Dedifferentiated amniotic fluid mesenchymal stem cell (primary cell): ENCODE data around the gene FNIP2.
A peak's percentile ranks its signal among the peaks of the same experiment; 100 is the strongest.
"Not testable (repeated sequence)": the region's sequence is repeated elsewhere in the genome, so short reads cannot be mapped to it uniquely, and the experiment has no call there.

ENCODE experiments used
- DNase-seq: peaks from one replicate; pipeline ENCODE4 v3.0.0-alpha.2; 2016; ENCODE audit errors: extremely low spot score

FNIP2 gene

DNA sequence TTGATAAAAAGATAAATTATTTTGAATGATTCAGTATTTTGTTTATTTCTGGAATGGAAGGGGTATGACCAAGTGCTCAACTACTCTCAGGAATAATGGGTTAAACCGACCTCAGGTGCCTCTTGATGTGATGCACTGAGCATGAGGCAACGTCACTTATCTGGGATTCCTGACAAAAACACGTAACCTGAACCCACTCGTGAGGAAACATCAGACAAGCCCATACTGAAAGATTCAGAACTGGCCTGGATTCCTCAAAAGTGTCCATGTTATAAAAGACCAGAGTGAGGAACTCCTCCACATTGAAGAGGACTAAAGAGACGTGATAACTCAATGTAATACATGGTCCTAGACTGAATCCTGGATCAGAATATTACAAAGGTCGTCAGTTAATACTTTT, 144.0 kb downstream of the FNIP2 start:
- DNase-seq, result no peak

- peak; percentile 30 for DNase-seq
Observed at GRCh38 chr4:158913766-158914165, 144.9 kb downstream of the FNIP2 start.

GRCh38 chr4:158914218-158914617, 145.4 kb downstream of the FNIP2 start:
- peak; percentile 83 for DNase-seq

DNA sequence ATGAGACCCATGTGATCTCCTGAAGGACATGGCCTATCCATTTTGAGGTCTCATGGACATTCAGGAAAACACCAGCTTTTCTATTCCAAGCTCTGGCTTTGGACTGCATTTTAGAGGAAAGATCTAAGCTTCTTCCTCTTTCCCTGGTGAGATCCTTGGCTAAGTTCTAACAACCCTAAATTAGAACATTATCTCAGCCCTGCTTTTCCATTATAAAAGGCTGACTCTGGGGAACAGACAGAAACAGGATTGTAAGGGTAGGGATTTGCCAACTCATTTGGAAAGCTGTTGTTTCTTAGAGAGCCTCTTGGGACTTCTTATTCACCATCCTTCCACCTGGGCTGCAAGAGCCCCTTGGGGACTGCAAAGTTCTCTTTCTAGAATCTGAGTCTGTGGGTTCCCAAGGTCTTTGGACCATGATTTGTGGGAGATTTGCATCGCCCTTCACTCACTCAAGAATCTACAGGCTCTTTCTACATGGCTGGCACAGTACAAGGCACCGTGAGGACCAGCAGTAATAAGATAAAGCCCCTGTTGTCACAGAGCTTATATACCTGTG, 146.9 kb downstream of the FNIP2 start:
- DNase-seq, result no peak

DNA sequence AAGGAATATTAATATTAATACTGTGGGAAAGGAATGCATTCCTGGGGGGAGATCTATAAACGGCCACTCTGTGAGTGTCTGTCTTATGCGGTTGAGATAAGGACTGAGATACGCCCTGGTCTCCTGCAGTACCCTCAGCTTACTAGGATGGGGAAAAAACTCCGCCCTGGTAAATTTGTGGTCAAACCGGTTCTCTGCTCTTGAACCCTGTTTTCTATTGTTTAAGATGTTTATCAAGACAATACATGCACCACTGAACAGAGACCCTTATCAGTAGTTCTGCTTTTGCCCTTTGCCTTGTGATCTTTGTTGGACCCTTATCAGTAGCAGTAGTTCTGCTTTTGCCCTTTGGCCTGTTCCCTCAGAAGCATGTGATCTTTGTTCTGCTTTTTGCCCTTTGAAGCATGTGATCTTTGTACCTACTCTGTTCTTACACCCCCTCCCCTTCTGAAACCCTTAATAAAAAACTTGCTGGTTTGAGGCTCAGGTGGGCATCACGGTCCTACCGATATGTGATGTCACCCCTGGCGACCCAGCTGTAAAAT, 151.7 kb downstream of the FNIP2 start:
- DNase-seq, result not testable (repeated sequence)

DNA sequence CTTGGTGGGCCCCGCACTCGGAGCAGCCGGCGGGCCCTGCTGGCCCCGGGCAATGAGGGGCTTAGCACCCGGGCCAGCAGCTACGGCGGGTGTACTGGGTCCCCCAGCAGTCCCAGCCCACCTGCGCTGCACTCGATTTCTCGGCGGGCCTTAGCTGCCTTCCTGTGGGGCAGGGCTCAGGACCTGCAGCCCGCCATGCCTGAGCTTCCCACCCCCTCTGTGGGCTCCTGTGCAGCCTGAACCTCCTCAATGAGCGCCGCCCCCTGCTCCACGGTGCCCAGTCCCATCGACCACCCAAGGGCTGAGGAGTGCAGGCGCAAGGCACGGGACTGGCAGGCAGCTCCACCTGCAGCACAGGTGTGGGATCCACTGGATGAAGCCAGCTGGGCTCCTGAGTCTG, 158.9 kb downstream of the FNIP2 start:
- not testable (repeated sequence) for DNase-seq

GRCh38 chr4:158929939-158930638, 161.3 kb downstream of the FNIP2 start:
- no peak for DNase-seq

GRCh38 chr4:158930639-158930972, 161.8 kb downstream of the FNIP2 start:
- DNase-seq, result no peak

DNA sequence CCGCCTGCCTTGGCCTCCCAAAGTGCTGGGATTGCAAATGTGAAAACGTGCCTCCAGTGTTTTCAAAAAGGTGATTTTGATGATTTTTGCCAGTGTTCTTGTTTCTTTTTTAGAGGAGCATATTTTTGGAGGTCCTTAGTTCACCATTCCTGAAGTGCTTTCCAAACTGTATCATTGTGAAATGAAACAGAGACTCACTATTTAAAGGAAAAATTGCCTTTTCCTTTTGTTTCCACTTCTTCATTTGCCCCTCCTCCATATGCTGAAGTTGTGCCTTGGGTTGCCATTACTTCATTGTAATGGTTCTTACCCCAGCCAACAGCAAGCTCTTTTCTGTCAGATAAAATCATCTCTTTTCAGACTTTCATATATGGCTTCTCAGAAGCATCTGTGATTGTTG, 164.4 kb downstream of the FNIP2 start:
- DNase-seq, result no peak

DNA sequence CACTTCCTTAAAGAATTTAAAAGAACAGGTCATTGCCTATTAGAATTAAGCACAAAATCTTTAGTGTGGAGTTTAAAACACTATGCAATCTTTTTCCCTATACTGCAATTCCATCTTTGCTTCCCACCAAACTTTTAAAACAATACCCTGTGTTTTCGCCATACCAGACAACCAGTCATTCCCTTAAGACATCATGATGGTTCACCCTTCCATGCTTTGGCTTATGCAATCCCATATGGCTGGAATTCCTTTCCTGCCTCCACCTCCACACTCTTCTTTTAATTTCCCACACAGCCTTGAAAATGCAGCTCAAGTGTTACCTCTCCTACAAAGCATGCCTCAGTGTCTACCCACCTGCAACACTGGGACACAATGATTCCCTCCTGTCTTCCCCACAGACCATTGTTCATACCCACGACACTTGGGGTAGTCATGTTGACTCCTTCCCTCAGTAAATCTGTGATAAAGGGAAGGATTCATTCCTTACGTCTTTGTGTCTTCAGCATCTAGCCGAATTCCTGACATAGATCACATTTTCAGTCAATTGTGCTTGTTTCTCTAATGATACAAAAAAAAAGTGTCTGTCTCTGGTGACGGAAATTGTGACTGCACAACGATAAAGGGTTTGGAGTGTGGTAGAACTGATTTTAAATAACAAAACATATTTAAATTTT, 166.3 kb downstream of the FNIP2 start:
- no peak for DNase-seq

DNA sequence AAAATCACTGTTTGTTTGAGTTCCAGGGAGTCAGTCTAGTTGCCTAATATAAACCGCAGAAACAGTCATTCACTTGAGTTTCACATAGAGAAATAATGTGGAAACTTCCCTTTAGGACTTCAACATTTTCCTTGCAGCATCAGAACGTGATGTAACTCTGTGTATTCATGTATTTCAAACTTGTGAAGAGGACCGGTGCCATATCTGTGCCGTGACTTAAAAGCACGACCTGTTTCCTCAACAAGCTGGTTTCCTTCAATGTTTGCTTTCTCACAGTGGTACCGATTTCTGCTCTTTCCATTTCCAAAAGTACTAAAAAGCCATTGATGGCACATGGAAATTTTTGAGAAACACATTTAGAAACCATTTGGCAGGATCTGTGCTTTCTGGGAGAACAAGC, 167.4 kb downstream of the FNIP2 start:
- no peak for DNase-seq

GRCh38 chr4:158938220-158939044, 169.6 kb downstream of the FNIP2 start:
- no peak for DNase-seq

- DNase-seq, result no peak
Observed at GRCh38 chr4:158940271-158940670, 171.4 kb downstream of the FNIP2 start.

DNA sequence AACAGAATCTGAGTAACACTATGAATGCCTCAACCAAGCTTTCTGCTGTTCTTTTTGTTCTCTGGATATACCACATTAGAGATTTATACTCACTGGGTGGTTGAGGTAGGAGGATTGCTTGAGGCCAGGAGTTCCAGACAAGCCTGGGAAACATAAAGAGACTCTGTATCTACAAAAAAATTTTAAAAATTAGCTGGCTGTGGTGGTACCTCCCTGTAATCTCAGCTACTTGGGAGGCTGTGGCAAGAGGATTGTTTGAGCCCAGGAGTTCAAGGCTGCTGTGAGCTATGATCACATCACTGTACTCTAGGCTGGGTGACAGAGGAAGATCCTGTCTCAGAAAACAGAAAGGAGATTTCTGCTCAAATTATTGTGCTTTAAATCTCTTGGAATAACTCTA, 172.5 kb downstream of the FNIP2 start:
- no peak for DNase-seq

- no peak for DNase-seq
Observed at GRCh38 chr4:158941895-158942294, 173.1 kb downstream of the FNIP2 start.

- DNase-seq, result no peak
Observed at GRCh38 chr4:158945529-158946108, 176.8 kb downstream of the FNIP2 start.

- no peak for DNase-seq
Observed at GRCh38 chr4:158946825-158947224, 178.0 kb downstream of the FNIP2 start.

GRCh38 chr4:158948071-158948470, 179.2 kb downstream of the FNIP2 start:
- DNase-seq, result no peak

DNA sequence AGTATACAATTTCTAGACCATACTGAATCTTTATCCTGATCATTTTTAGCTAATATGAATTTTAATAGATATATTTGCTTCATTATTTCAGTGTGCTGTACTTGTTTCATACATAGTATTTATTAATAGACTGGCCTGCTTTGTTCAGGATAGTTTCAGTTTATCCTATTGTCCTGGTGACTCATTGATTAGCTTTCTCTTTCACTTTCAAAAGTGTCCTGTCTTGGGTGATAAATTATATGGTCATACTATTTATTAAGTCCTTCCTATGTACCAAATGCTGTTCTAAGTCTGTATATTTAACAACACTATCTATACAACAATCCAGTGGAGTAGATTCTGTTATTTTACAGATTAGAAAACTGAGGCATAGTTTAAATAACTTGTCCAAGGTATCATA, 180.3 kb downstream of the FNIP2 start:
- DNase-seq, result peak; percentile 19

GRCh38 chr4:158952221-158952774, 183.5 kb downstream of the FNIP2 start:
- not testable (repeated sequence) for DNase-seq

- DNase-seq, result not testable (repeated sequence)
Observed at GRCh38 chr4:158956345-158956744, 187.5 kb downstream of the FNIP2 start.
